ENCODE results near the gene KRI1.
"Not testable (repeated sequence)": the region's sequence is repeated elsewhere in the genome, so short reads cannot be mapped to it uniquely, and the experiment has no call there.

KRI1 gene

DNA sequence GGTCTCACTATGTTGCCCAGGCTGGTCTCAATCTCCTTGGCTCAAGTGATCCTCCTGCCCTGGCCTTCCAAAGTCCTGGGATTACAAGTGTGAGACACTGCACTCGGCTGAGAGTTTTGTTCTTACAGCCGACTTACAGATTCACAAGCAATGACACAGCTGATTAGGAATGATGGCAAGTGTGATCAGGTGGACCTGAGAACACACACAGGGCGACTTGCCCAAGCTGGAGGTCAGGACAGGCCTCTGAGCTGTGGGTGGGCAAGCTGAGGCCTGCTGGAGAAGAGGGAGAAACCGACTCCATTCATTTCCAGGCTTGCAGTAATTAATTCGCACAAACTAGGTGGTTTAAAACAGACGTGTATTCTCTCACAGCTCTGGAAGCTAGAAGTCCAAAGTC is 30.2 kb downstream of the KRI1 start:
- Histone ChIP-seq H3K4me2 (ENCODE audit: low read length) (no peak overlapping the region), H3K4me3 (ENCODE audit: low read depth, low read length) (no peak overlapping the region), H2AFZ (no peak overlapping the region), H3K27ac (no peak overlapping the region), H3K9ac (no peak overlapping the region), H3K9me3 (ENCODE audit: control insufficient read depth, low read length) (no peaks in the 10 kb centered on the region), H3K79me2 (no peaks in the 10 kb centered on the region), H3K4me1 (no peaks in the 10 kb centered on the region), H3K27me3 (ENCODE audit: control insufficient read depth, insufficient read depth, low read length) (no peaks in the 10 kb centered on the region), H3K36me3 (ENCODE audit: control insufficient read depth, insufficient read depth, low read length) (no peaks in the 10 kb centered on the region)
- TF ChIP-seq, protein P1, sequence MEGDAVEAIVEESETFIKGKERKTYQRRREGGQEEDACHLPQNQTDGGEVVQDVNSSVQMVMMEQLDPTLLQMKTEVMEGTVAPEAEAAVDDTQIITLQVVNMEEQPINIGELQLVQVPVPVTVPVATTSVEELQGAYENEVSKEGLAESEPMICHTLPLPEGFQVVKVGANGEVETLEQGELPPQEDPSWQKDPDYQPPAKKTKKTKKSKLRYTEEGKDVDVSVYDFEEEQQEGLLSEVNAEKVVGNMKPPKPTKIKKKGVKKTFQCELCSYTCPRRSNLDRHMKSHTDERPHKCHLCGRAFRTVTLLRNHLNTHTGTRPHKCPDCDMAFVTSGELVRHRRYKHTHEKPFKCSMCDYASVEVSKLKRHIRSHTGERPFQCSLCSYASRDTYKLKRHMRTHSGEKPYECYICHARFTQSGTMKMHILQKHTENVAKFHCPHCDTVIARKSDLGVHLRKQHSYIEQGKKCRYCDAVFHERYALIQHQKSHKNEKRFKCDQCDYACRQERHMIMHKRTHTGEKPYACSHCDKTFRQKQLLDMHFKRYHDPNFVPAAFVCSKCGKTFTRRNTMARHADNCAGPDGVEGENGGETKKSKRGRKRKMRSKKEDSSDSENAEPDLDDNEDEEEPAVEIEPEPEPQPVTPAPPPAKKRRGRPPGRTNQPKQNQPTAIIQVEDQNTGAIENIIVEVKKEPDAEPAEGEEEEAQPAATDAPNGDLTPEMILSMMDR (IDR thresholded peaks at IDR 0.05) = no peak

DNA sequence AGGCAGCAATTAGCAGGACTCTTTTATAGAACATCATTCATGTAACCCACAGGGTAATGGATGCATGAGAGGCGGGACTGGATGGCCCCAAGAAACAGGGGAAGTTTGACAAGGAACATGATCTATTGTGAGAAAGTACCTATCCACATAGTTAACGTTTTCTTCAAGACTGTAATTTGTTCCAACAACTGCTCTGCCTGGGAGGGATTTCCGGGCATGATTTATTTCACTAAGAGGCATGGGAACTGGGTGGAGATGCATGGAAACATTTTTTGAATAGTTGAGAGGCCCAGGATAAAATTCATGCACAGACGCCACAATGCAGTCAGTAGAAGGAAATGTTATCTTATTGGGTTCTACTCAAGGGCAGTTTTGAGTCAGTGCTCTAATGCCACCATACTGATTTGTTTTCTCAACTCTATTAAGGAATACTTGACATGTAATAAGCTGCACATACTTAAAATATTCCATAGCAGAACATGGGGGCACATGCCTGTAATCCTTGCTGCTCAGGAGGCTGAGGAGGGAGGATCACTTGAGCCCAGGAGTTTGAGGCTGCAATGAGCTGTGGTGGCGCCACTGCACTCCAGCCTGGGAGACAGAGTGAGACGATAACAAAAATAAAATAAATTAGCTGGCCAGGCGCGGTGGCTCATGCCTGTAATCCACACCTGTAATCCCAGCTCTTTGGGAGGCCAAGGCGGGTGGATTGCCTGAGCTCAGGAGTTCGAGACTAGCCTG is 32.0 kb downstream of the KRI1 start:
- no peak overlapping the region for H3K27ac ChIP-seq
- H2AFZ ChIP-seq = no peak overlapping the region
- no peaks in the 10 kb centered on the region for H3K79me2 ChIP-seq
- H3K27me3 ChIP-seq (ENCODE audit: control insufficient read depth, insufficient read depth, low read length) = no peaks in the 10 kb centered on the region
- H3K9me3 ChIP-seq (ENCODE audit: control insufficient read depth, low read length) = no peaks in the 10 kb centered on the region
- H3K4me2 ChIP-seq (ENCODE audit: low read length) = no peak overlapping the region
- H3K9ac ChIP-seq = no peak overlapping the region
- TF ChIP-seq, protein P1 (IDR thresholded peaks at IDR 0.05) = no peak
- no peak overlapping the region for H3K4me3 ChIP-seq (ENCODE audit: low read depth, low read length)
- H3K36me3 ChIP-seq (ENCODE audit: control insufficient read depth, insufficient read depth, low read length) = no peaks in the 10 kb centered on the region
- no peaks in the 10 kb centered on the region for H3K4me1 ChIP-seq

DNA sequence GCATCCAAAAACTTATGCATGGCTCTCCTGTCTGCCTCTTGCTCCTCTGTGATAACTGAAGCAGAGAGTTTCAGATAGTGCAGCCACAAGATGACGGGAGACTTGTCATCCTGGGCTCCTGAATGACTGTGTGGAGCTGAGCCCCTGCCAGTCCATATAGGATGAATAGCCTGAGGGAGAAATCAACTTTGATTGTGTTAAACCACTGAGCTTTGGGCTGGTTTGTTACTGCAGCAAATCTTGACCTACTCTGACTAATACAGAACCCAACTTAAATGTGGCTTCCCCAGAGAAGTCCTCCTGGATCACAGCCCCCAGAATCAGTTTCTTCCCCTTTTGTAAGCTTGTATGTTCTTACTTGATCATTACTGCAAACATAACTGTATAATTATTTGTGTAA is 33.4 kb downstream of the KRI1 start:
- Histone ChIP-seq H3K4me2 (ENCODE audit: low read length) (no peak overlapping the region), H3K27ac (no peak overlapping the region), H3K79me2 (no peaks in the 10 kb centered on the region), H3K9ac (no peak overlapping the region), H3K27me3 (ENCODE audit: control insufficient read depth, insufficient read depth, low read length) (no peaks in the 10 kb centered on the region), H3K4me1 (no peaks in the 10 kb centered on the region), H2AFZ (no peak overlapping the region), H3K4me3 (ENCODE audit: low read depth, low read length) (no peak overlapping the region), H3K9me3 (ENCODE audit: control insufficient read depth, low read length) (no peaks in the 10 kb centered on the region), H3K36me3 (ENCODE audit: control insufficient read depth, insufficient read depth, low read length) (no peaks in the 10 kb centered on the region)
- TF ChIP-seq, protein P1 (IDR thresholded peaks at IDR 0.05) = no peak

DNA sequence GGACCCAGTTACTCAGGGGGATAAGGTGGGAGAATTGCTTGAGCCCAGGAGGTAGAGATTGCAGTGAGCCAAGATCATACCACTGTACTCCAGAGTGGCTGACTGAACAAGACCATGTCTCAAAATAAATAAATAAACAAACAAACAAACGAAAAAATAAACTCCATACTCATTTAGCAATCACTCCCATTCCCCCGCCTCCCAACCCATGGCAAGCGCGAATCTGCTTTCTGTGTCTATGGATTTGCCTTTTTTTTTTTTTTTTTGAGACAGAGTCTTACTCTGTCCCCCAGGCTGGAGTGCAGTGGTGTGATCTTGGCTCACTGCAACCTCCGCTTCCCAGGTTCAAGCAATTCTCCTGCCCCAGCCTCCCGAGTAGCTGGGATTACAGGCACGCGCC is 38.9 kb downstream of the KRI1 start:
- H3K9ac ChIP-seq; H2AFZ ChIP-seq; H3K27ac ChIP-seq; H3K9me3 ChIP-seq (ENCODE audit: control insufficient read depth, low read length); H3K27me3 ChIP-seq (ENCODE audit: control insufficient read depth, insufficient read depth, low read length); H3K79me2 ChIP-seq; H3K4me1 ChIP-seq; H3K36me3 ChIP-seq (ENCODE audit: control insufficient read depth, insufficient read depth, low read length); H3K4me3 ChIP-seq (ENCODE audit: low read depth, low read length); H3K4me2 ChIP-seq (ENCODE audit: low read length): not testable (repeated sequence)

DNA sequence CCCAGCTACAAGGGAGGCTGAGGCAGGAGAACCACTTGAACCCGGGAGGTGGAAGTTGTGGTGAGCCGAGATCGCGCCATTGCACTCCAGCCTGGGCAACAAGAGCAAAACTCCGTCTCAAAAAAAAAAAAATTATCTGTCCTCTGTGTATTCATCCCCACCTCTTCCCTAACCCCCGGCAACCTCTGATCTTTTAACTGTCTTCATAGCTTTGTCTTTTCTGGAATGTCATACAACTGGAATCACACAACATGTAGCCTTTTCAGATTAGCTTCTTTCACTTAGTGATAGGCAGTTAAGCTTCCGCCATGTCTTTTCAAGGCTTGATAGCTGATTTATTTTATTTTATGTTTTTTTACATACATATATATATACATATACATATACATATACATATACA is 40.2 kb downstream of the KRI1 start:
- TF ChIP-seq, protein P1 (IDR thresholded peaks at IDR 0.05) = no peak
- no peaks in the 10 kb centered on the region for H3K27me3 ChIP-seq (ENCODE audit: control insufficient read depth, insufficient read depth, low read length)
- H3K4me1 ChIP-seq = no peaks in the 10 kb centered on the region
- no peaks in the 10 kb centered on the region for H3K79me2 ChIP-seq
- no peaks in the 10 kb centered on the region for H3K36me3 ChIP-seq (ENCODE audit: control insufficient read depth, insufficient read depth, low read length)
- no peak overlapping the region for H3K27ac ChIP-seq
- no peak overlapping the region for H3K4me3 ChIP-seq (ENCODE audit: low read depth, low read length)
- H3K4me2 ChIP-seq (ENCODE audit: low read length) = no peak overlapping the region
- no peak overlapping the region for H2AFZ ChIP-seq
- H3K9me3 ChIP-seq (ENCODE audit: control insufficient read depth, low read length) = no peaks in the 10 kb centered on the region
- H3K9ac ChIP-seq = no peak overlapping the region

All from parathyroid adenoma (tissue), 2 donors.